Measurements from ENCODE around the gene KLC3.

Gene KLC3

DNA sequence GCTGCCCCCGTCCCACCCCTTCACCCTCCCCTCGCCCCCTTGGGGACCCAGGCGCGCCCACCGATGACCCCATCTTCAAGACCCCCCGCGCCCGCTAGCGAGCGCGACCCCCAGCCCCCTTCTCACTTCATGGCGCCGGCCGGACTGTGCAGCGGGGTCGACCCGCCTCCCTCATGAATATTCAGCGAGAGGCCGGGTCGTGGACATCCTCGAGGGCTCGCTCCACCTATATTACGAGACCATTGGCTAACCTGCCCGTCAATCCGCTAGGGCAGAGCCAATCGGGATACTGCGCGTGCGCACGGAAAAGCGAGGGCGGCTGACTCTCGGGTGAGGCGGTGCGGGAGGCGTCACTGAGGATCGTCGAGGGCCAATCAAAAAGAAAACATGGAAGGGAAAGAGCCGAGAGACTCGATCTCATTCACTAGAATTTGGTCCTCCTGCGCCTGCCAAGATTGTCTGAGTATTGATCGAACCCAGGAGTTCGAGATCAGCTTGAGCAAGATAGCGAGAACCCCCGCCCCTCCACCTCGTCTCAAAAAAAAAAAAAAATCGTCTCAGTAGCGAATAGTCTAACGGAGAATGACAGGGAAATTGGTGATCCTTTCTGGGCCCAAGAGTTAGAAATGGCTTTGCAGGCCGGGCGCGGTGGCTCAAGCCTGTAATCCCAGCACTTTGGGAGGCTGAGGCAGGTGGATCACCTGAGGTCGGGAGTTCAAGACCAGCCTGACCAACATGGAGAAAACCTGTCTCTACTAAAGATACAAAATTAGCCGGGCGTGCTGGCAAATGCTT, 30.1 kb downstream of the KLC3 start, which contains the start of gene ERCC2:
ERCC2 (minus strand) TSS at position 164 of the 795 bp plus-strand sequence; CDS start at position 131, 33 bp downstream.
- peak within 1 kb of the TSS; percentile 81 for H2AFZ ChIP-seq (ENCODE audit: low read depth)
- TF ChIP-seq, protein P1, sequence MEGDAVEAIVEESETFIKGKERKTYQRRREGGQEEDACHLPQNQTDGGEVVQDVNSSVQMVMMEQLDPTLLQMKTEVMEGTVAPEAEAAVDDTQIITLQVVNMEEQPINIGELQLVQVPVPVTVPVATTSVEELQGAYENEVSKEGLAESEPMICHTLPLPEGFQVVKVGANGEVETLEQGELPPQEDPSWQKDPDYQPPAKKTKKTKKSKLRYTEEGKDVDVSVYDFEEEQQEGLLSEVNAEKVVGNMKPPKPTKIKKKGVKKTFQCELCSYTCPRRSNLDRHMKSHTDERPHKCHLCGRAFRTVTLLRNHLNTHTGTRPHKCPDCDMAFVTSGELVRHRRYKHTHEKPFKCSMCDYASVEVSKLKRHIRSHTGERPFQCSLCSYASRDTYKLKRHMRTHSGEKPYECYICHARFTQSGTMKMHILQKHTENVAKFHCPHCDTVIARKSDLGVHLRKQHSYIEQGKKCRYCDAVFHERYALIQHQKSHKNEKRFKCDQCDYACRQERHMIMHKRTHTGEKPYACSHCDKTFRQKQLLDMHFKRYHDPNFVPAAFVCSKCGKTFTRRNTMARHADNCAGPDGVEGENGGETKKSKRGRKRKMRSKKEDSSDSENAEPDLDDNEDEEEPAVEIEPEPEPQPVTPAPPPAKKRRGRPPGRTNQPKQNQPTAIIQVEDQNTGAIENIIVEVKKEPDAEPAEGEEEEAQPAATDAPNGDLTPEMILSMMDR (conservative IDR thresholded peaks at IDR 0.05; ENCODE audit: low read depth, low read length) = no peak

DNA sequence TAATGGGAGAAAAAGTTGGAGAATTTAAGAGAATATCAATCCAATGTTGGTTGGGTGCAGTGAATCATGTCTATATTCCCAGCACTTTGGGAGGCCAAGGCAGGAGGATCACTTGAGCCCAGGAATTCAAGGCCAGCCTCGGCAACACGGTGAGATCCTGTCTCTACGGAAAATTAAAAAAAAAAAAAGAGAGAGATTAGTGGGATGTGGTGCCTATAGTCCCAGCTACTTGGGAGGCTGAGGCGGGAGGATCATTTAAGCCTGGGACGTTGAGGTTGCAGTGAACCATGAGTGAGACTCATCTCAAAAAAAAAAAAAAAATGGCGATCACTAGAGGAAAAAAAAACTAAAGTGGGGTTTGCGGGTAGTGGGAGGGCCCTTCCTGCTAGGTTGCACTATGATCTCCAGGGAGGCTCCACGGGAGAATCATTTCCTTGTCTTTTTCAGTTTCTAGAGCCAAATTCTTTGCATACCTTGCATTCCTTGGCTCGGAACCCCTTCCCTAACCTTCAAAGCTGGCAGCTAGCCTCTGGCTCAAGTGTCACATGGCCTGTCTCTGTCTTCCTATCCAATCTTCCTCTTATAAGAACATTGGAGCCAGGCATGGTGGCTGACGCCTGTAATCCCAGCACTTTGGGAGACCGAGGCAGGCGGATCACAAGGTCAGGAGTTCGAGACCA, 35.6 kb downstream of the KLC3 start:
- Histone ChIP-seq H3K4me1 (ENCODE audit: low read depth, poor library complexity, severe bottlenecking) (peaks cover 8% of the 10 kb centered on the region), H3K79me2 (ENCODE audit: insufficient read depth, low read depth) (no peaks in the 10 kb centered on the region), H3K4me3 (IDR thresholded peaks at IDR 0.05; ENCODE audit: insufficient read depth, low read depth, low read length) (no peak overlapping the region), H3K9ac (no peak overlapping the region), H3K36me3 (ENCODE audit: insufficient read depth) (no peaks in the 10 kb centered on the region), H3K27me3 (ENCODE audit: insufficient read depth, low read depth) (no peaks in the 10 kb centered on the region), H3K27ac (no peak overlapping the region), H3K4me2 (no peak overlapping the region), H2AFZ (ENCODE audit: low read depth) (no peak overlapping the region), H4K20me1 (ENCODE audit: insufficient read depth) (no peaks in the 10 kb centered on the region)
- TF ChIP-seq, protein P1 (conservative IDR thresholded peaks at IDR 0.05; ENCODE audit: low read depth, low read length) = no peak

More for the DNA sequence above, 30.1 kb downstream of the KLC3 start, which contains the start of gene ERCC2:
- H4K20me1 ChIP-seq (ENCODE audit: insufficient read depth) = no peaks in the 10 kb centered on the region
- peaks cover 15% of the 10 kb centered on the region for H3K4me1 ChIP-seq (ENCODE audit: low read depth, poor library complexity, severe bottlenecking)
- H3K4me3 ChIP-seq (IDR thresholded peaks at IDR 0.05; ENCODE audit: insufficient read depth, low read depth, low read length) = no peak within 1 kb of the TSS
- H3K79me2 ChIP-seq (ENCODE audit: insufficient read depth, low read depth) = no peaks in the 10 kb centered on the region
- H3K9ac ChIP-seq = peak within 1 kb of the TSS; percentile 69
- H3K4me2 ChIP-seq = peak within 1 kb of the TSS; percentile 95
- H3K27me3 ChIP-seq (ENCODE audit: insufficient read depth, low read depth) = no peaks in the 10 kb centered on the region
- peak within 1 kb of the TSS; percentile 79 for H3K27ac ChIP-seq
- H3K36me3 ChIP-seq (ENCODE audit: insufficient read depth) = no peaks in the 10 kb centered on the region

DNA sequence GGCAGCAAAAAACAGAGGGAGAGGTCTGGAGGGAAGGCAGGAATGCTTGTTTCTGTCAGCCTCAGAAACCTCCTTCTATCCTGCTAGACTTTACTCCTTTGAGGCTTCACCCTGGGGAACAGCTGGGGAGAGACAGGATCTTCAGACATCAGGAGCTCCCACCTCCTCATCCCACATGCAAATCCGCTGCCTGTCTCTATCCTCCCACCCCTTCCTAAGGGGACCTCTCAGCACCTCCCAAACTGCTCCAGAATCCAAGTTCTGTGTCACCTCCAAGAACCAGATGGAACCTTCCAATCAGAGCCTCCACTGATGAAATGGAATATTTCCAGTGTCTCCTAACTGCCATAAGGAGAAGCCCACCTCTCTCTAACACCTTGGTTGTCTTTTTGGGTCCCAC, 39.6 kb downstream of the KLC3 start:
- Histone ChIP-seq H3K27ac (no peak overlapping the region), H3K36me3 (ENCODE audit: insufficient read depth) (no peaks in the 10 kb centered on the region), H3K27me3 (ENCODE audit: insufficient read depth, low read depth) (no peaks in the 10 kb centered on the region), H3K9ac (no peak overlapping the region), H3K4me2 (no peak overlapping the region), H2AFZ (ENCODE audit: low read depth) (no peak overlapping the region), H3K79me2 (ENCODE audit: insufficient read depth, low read depth) (no peaks in the 10 kb centered on the region), H4K20me1 (ENCODE audit: insufficient read depth) (no peaks in the 10 kb centered on the region), H3K4me3 (IDR thresholded peaks at IDR 0.05; ENCODE audit: insufficient read depth, low read depth, low read length) (no peak overlapping the region), H3K4me1 (ENCODE audit: low read depth, poor library complexity, severe bottlenecking) (peaks cover 5% of the 10 kb centered on the region)
- TF ChIP-seq, protein P1 (conservative IDR thresholded peaks at IDR 0.05; ENCODE audit: low read depth, low read length) = no peak

DNA sequence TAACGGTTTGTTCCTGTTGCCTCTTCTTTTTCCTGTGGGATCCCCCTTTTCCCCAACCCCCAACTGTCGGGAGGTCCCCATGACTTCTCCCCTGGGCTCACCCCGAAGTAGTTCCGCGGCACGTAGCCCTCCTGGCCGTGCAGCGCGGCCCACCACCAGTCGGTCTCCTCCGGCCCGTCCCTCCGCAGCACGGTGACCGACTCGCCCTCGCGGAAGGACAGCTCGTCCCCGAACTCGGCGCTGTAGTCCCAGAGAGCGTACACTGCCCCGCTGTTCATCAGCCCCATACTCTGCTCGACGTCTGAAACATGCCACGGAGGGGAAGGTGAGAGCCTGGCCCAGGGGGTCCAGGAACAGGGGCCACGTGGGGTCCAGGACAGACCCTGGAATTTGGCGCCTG, 41.9 kb downstream of the KLC3 start:
- no peaks in the 10 kb centered on the region for H4K20me1 ChIP-seq (ENCODE audit: insufficient read depth)
- H3K9ac ChIP-seq = no peak overlapping the region
- H3K27ac ChIP-seq = no peak overlapping the region
- no peak overlapping the region for H2AFZ ChIP-seq (ENCODE audit: low read depth)
- H3K79me2 ChIP-seq (ENCODE audit: insufficient read depth, low read depth) = no peaks in the 10 kb centered on the region
- H3K4me2 ChIP-seq = no peak overlapping the region
- no peaks in the 10 kb centered on the region for H3K27me3 ChIP-seq (ENCODE audit: insufficient read depth, low read depth)
- no peaks in the 10 kb centered on the region for H3K36me3 ChIP-seq (ENCODE audit: insufficient read depth)
- H3K4me1 ChIP-seq (ENCODE audit: low read depth, poor library complexity, severe bottlenecking) = no peaks in the 10 kb centered on the region
- no peak overlapping the region for H3K4me3 ChIP-seq (IDR thresholded peaks at IDR 0.05; ENCODE audit: insufficient read depth, low read depth, low read length)
- TF ChIP-seq, protein P1 (conservative IDR thresholded peaks at IDR 0.05; ENCODE audit: low read depth, low read length) = no peak
